Heart right ventricle (tissue), 16 donors: ENCODE data around the gene CXCL16. TPM values are rescaled to one million over a fixed set of nuclear protein-coding genes. Genes with fewer than 3 reads are reported as not detected.

ENCODE experiments used
- ATAC-seq, 8 donors: fragments of 200-7000 bp; cut with Tn5 transposase; one replicate each; pipeline ENCODE4 v1.9.1; 2020; ENCODE audit warnings: mild to moderate bottlenecking in 8 of 8, moderate library complexity in 8 of 8, moderate number of reproducible peaks in 1 of 8
- DNase-seq, 2 donors: peaks; one replicate each; pipeline ENCODE4 v3.0.0-alpha.2; 2020
- H3K27ac ChIP-seq, 10 donors: fragments of 200-600 bp; sonication (generic) in 2 of 10; one replicate each; pipeline versions ENCODE4 v1.5.0 to v1.8.0; 2020 to 2022; ENCODE audit warnings: mild to moderate bottlenecking in 3 of 10
- H3K27me3 ChIP-seq, 7 donors: fragments of 200-600 bp; one replicate each; pipeline ENCODE4 v1.8.0; 2021 to 2022; ENCODE audit warnings: mild to moderate bottlenecking in 2 of 7
- H3K36me3 ChIP-seq, 9 donors: fragments of 200-600 bp; sonication (generic) in 1 of 9; one replicate each; pipeline versions ENCODE4 v1.5.0 to v1.8.0; 2020 to 2022; ENCODE audit warnings: mild to moderate bottlenecking in 2 of 9
- H3K4me1 ChIP-seq, 9 donors: fragments of 200-600 bp; sonication (generic) in 1 of 9; one replicate each; pipeline versions ENCODE4 v1.5.0 to v1.8.0; 2020 to 2022; ENCODE audit warnings: mild to moderate bottlenecking in 4 of 9
- H3K4me3 ChIP-seq, 10 donors: fragments of 200-600 bp; sonication (generic) in 2 of 10; one replicate each; pipeline versions ENCODE4 v1.5.0 to v1.8.0; 2020 to 2022; ENCODE audit warnings: mild to moderate bottlenecking in 7 of 10, moderate library complexity in 2 of 10
- H3K9me3 ChIP-seq, 11 donors: fragments of 200-600 bp in 10 of 11; sonication (generic) in 2 of 11; one replicate each; pipeline versions ENCODE4 v1.5.0 to v1.8.0; 2013 to 2022; ENCODE audit warnings: mild to moderate bottlenecking in 2 of 11, control low read depth in 1 of 11, moderate library complexity in 1 of 11
- WGBS, 2 donors: extraction: QIAGEN DNeasy Blood & Tissue Kit; methylation state at CpG; one replicate each; pipeline ENCODE4 v1.1.7; 2013; ENCODE audit warnings: inconsistent platforms in 1 of 2; 5-methylcytosine and 5-hydroxymethylcytosine counted together
- intact Hi-C, 10 donors: fragments of 100-400 bp; cut with DNase I; formaldehyde crosslinking; loops; one replicate each; pipeline versions ENCODE4 v1.11.1 to v1.14.2; 2022
- polyA plus RNA-seq, 2 donors: library from polyadenylated mRNA; stranded (reverse); fragments of 200-250 nt; gene quantifications; one replicate each; pipeline ENCODE4 v1.2.3, GENCODE V29; 2013
- total RNA-seq, 10 donors: library from RNA; stranded (reverse); fragmentation: NEBNext Ultra II Directional in 3 of 10; extraction: Animal tissue kit (Norgen Biotek cat#: 25700) in 3 of 10; gene quantifications; one replicate each; pipeline versions ENCODE4 v1.2.1 to v1.2.4, GENCODE V29; 2021 to 2023
- TF ChIP-seq, protein P1 (sequence below), 9 donors: fragments of 200-600 bp; sonication (generic) in 2 of 9; IDR thresholded peaks; one replicate each; pipeline versions ENCODE4 v1.5.0 to v1.8.0; 2021 to 2022; ENCODE audit warnings: antibody characterized with exemption in 9 of 9, mild to moderate bottlenecking in 5 of 9, moderate library complexity in 1 of 9
- donor health status: Arrhythmogenic right ventricular cardiomyopathy.
- donor health status: ischemic (EF 13 %, LVEDD 7.1; RV severe dilation, severe dysfunction).
- donor health status: healthy with polysubstance abuse.
- donor health status: DM: no; HTN: yes; CAD: no.
- donor health status: DM: no; HTN: no; CAD: no.
- donor health status: ischemic (EF 25% LVEDD 6.9; RV normal size, moderate dysfunction).
- donor health status: ischemic (EF 25% LVEDD 5.7; RV mildly dilated, moderate dysfunction).
- donor health status: healthy.
- donor health status: DM: yes; HTN: yes; CAD: no.
- donor health status: Ischemic cardiomyopathy.
- donor health status: ischemic (EF 35%, LVEDD 5.7; RV mildly dilated, moderate dysfunction).
- donor health status: nonischemic (EF 11% LVEDD 7.7; RV severe dilation, severe dysfunction).
- donor health status: DM: yes; HTN: yes; CAD: no.
- donor health status: PGD.
- donor health status: ischemic (EF 29% LVEDD 5.4; RV normal size, mild dysfunction).
- donor health status: nonischemic (EF 23%, LVEDD 6.1; RV moderate dilation, normal function).

The CXCL16 gene
- total and polyA plus RNA-seq, 12 donors = 1.5 to 29.6 (median 3.7) TPM

DNA sequence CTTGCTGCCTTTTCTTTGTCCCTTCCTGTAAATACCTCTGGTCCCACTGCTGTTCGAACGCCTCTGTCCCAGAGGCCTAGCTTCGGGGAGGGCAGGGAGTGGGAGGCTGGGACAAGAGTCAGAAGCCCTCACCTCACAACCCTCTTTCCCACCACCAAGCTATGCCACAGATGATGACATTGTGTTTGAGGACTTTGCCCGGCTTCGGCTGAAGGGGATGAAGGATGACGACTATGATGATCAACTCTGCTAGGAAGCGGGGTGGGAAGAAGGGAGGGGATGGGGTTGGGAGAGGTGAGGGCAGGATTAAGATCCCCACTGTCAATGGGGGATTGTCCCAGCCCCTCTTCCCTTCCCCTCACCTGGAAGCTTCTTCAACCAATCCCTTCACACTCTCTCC, 18.9 kb downstream of the CXCL16 start:
- Histone ChIP-seq H3K27ac (peak overlapping the region in 4 of 10 donors; percentile 47 to 68 (median 62)), H3K27me3 (no peaks in the 10 kb centered on the region), H3K4me3 (no peak overlapping the region), H3K36me3 (peaks cover 0 to 62% (median 0%) of the 10 kb centered on the region in 9 donors), H3K4me1 (peaks cover 0 to 26% (median 9%) of the 10 kb centered on the region in 9 donors), H3K9me3 (no peaks in the 10 kb centered on the region)
- intact Hi-C loops = no loop called here
- WGBS, 2 donors = 94 to 95% methylated on average over 7 of the region's 7 CpGs
- ATAC-seq = no peak
- DNase-seq = no peak
- TF ChIP-seq, protein P1, sequence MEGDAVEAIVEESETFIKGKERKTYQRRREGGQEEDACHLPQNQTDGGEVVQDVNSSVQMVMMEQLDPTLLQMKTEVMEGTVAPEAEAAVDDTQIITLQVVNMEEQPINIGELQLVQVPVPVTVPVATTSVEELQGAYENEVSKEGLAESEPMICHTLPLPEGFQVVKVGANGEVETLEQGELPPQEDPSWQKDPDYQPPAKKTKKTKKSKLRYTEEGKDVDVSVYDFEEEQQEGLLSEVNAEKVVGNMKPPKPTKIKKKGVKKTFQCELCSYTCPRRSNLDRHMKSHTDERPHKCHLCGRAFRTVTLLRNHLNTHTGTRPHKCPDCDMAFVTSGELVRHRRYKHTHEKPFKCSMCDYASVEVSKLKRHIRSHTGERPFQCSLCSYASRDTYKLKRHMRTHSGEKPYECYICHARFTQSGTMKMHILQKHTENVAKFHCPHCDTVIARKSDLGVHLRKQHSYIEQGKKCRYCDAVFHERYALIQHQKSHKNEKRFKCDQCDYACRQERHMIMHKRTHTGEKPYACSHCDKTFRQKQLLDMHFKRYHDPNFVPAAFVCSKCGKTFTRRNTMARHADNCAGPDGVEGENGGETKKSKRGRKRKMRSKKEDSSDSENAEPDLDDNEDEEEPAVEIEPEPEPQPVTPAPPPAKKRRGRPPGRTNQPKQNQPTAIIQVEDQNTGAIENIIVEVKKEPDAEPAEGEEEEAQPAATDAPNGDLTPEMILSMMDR (IDR thresholded peaks at IDR 0.05) = no peak

DNA sequence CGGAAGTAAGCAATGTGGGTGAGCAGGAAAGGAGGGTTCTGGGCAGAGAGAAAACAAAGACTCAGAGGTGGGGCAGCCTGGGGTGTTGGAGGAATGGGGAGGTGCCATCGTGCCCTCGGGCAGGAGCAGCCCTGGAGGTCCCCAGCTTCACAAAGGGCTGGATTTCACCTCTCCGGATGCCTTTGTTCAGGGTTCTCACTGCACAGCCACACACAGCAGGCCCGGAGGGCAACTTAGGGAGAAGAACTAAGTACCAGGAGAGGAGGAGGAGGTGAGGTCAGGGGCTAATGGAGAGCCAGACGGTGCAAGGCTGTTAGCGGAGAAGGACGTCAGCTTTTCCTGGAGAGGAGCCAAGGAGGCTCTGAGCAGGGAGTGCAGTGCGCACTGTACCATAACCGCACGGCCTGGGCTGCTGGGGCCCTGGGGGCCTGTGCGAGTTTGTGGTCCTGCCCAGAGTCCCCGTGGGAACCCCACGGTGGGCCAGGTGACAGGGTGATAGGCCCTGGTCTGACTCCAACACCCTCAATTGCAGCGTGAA, 20.0 kb downstream of the CXCL16 start:
- Histone ChIP-seq H3K27me3 (no peaks in the 10 kb centered on the region), H3K9me3 (no peaks in the 10 kb centered on the region), H3K4me3 (no peak overlapping the region), H3K27ac (peak overlapping the region in 2 of 10 donors; percentile 14 to 31), H3K36me3 (peaks cover 0 to 64% (median 0%) of the 10 kb centered on the region in 9 donors), H3K4me1 (peaks cover 0 to 26% (median 9%) of the 10 kb centered on the region in 9 donors)
- TF ChIP-seq, protein P1 (IDR thresholded peaks at IDR 0.05) = no peak
- intact Hi-C loops = no loop called here
- ATAC-seq (peak in 5 of 8 donors; percentile 16 to 62 (median 41)), DNase-seq (no peak)
- 68 to 72% methylated on average over 15 of the region's 15 CpGs for WGBS, 2 donors

DNA sequence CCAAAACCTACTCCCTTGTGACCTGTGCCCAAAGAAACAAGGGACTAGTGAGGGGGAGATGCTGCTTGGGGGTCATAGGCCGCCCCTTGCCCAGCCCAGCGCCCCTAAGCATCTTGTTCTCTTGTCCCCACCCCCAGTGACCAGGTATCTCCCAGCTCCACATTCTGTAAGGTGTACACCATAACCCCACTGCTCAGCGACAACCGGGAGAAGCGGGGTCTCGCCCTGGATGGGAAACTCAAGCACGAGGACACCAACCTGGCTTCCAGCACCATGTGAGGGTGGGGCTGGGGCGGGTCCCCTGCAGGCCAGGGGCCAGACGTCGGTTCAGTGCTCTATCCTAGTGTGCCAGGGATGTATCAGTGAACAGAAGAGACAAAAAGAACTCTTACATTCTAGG, 20.6 kb downstream of the CXCL16 start:
- Histone ChIP-seq H3K27me3 (no peaks in the 10 kb centered on the region), H3K27ac (peak overlapping the region in 1 of 10 donors; percentile 31), H3K9me3 (no peaks in the 10 kb centered on the region), H3K36me3 (peaks cover 0 to 64% (median 0%) of the 10 kb centered on the region in 9 donors), H3K4me1 (peaks cover 0 to 26% (median 9%) of the 10 kb centered on the region in 9 donors), H3K4me3 (no peak overlapping the region)
- intact Hi-C loops = no loop called here
- ATAC-seq = no peak
- TF ChIP-seq, protein P1 (IDR thresholded peaks at IDR 0.05) = no peak
- DNase-seq = no peak
- WGBS, 2 donors = 84 to 87% methylated on average over 10 of the region's 10 CpGs

DNA sequence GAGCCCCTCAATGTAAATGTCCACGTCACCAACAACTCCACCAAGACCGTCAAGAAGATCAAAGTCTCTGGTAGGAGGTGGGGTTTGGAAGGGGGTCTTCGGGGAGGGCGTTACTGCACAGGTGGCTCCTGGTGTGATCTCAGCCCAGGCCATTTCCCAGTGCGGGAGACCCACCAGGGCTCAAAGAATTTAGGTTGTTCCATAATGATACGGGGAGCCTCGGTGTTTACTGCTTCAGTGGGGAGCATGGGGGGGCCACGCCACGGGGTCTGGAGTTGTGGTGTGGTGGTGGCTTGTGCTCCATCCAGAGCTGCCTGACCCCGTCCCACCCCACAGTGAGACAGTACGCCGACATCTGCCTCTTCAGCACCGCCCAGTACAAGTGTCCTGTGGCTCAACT, 21.5 kb downstream of the CXCL16 start:
- peak overlapping the region in 1 of 10 donors; percentile 99 for H3K27ac ChIP-seq
- H3K36me3 ChIP-seq = peaks cover 0 to 64% (median 0%) of the 10 kb centered on the region in 9 donors
- WGBS, 2 donors = 97% methylated on average over 13 of the region's 13 CpGs
- DNase-seq (no peak), ATAC-seq (no peak)
- H3K4me1 ChIP-seq = peaks cover 0 to 26% (median 9%) of the 10 kb centered on the region in 9 donors
- TF ChIP-seq, protein P1 (IDR thresholded peaks at IDR 0.05) = no peak
- intact Hi-C loops = no loop called here
- H3K27me3 ChIP-seq = no peaks in the 10 kb centered on the region
- H3K4me3 ChIP-seq = no peak overlapping the region
- no peaks in the 10 kb centered on the region for H3K9me3 ChIP-seq
